H1 (cell line): ENCODE data around the gene GTPBP1. TPM values are rescaled to one million over a fixed set of nuclear protein-coding genes. Genes with fewer than 3 reads are reported as not detected.
A peak's percentile ranks its signal among the peaks of the same experiment; 100 is the strongest.

ENCODE experiments used
- CTCF ChIP-seq, 3 experiments: IDR thresholded peaks; 1 replicate in 2 of 3; 2 replicates in 1 of 3; pipeline versions ENCODE4 v1.5.1 to v1.6.1; 2011; ENCODE audit warnings: low read length in 3 of 3, mild to moderate bottlenecking in 3 of 3, inconsistent platforms in 2 of 3, low read depth in 1 of 3, moderate library complexity in 1 of 3; ENCODE audit not compliant: insufficient read depth in 1 of 3; ENCODE audit errors: control extremely low read depth in 1 of 3
- MAX ChIP-seq: IDR thresholded peaks from 2 replicates; pipeline ENCODE4 v1.6.1; 2012; ENCODE audit warnings: inconsistent platforms
- POU5F1 ChIP-seq: IDR thresholded peaks from 2 replicates; pipeline ENCODE4 v1.6.1; 2011; ENCODE audit warnings: low read depth, mild to moderate bottlenecking, low read length, moderate library complexity
- RAD21 ChIP-seq, 2 experiments: IDR thresholded peaks in 1 of 2; conservative IDR thresholded peaks in 1 of 2; 2 replicates each; pipeline ENCODE4 v1.6.1; 2011; ENCODE audit warnings: low read depth in 2 of 2, low read length in 2 of 2, improper control_type of control experiment in 1 of 2, inconsistent platforms in 1 of 2, mild to moderate bottlenecking in 1 of 2, moderate library complexity in 1 of 2
- SIN3A ChIP-seq, 2 experiments: IDR thresholded peaks in 1 of 2; conservative IDR thresholded peaks in 1 of 2; 2 replicates each; pipeline ENCODE4 v1.6.1; 2011 to 2012; ENCODE audit warnings: low read length in 2 of 2, improper control_type of control experiment in 1 of 2, low read depth in 1 of 2, mild to moderate bottlenecking in 1 of 2
- SIRT6 ChIP-seq: IDR thresholded peaks from one replicate; pipeline ENCODE4 v1.7.1; 2012; ENCODE audit warnings: low read length, inconsistent platforms
- TCF12 ChIP-seq: IDR thresholded peaks from 2 replicates; pipeline ENCODE4 v1.6.1; 2011; ENCODE audit warnings: low read depth, mild to moderate bottlenecking, low read length
- polyA plus RNA-seq, 7 experiments: library from polyadenylated mRNA; depleted of rRNA in 3 of 7; stranded (reverse) in 5 of 7; unstranded in 2 of 7; fragments of >200 nt in 5 of 7; fragments of 200-250 nt in 2 of 7; gene quantifications; 1 replicate in 5 of 7; 2 replicates in 1 of 7; 4 replicates in 1 of 7; pipeline versions ENCODE4 v1.2.1 to v1.2.3, GENCODE V29; 2011 to 2013; ENCODE audit warnings: missing spikeins in 2 of 7, mixed read lengths in 2 of 7
- total RNA-seq: library from RNA; stranded (reverse); fragmentation: NEBNext Ultra II Directional; extraction: Animal tissue kit (Norgen Biotek cat#: 25700); gene quantifications from 2 replicates; pipeline ENCODE4 v1.2.1, GENCODE V29; 2021

GTPBP1 gene
- total and polyA plus RNA-seq, 2 of the 8 experiments (the other 6 are each of a cell fraction or from before 2014, with no cell fraction given) = 53.1 to 91.8 TPM

GRCh38 chr22:38766076-38766777 is 60.5 kb downstream of the GTPBP1 start (continued):
- TF ChIP-seq POU5F1 (no peak), SIN3A (conservative IDR thresholded peaks at IDR 0.05 in 1 of 2, IDR thresholded peaks at IDR 0.05 in 1 of 2; ENCODE audit: low read depth in 1 of 2, low read length in 2 of 2) (0 out of 4 replicates have a peak, but pooled peaks of 1 of the 2 experiments have one; percentile 42), CTCF (IDR thresholded peaks at IDR 0.05; ENCODE audit: control extremely low read depth in 1 of 3, insufficient read depth in 1 of 3, low read depth in 1 of 3, low read length in 3 of 3) (peak; percentile 83 to 97 (median 94)), RAD21 (IDR thresholded peaks at IDR 0.05 in 1 of 2, conservative IDR thresholded peaks at IDR 0.05 in 1 of 2; ENCODE audit: low read depth in 2 of 2, low read length in 2 of 2) (peak; percentile 54 to 68), TCF12 (peak; percentile 66; the same call in 1 of the 2 replicates), MAX (peak; percentile 60), SIRT6 (no peak)
- TF ChIP-seq, all 59 proteins: peak for 10
